ENCODE measurements around the gene ADAMTS17.

Gene ADAMTS17

GRCh38 chr15:100125401-100126191 is 216.2 kb downstream of the ADAMTS17 start:
- no peak for DNase-seq

GRCh38 chr15:100124936-100125335 is 216.8 kb downstream of the ADAMTS17 start:
- DNase-seq = no peak

DNA sequence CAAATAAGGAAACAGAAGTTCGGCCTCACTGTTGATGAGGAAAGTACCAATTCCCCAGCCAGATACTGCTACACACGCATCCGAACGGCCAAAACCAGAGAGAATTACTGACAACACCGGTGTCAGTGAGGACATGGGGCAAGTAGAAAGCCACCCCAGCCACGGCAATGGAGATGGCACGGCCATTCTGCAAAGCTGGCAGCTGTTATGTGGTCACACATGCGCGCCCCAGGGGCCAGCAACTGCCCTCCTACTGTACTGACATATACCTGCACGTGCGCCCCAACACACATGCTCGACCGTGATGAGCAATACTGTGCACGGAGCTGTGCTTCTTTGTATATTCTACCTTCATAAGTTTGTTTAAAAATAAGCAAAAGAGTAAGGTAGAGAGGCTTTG is 217.4 kb downstream of the ADAMTS17 start:
- DNase-seq = no peak

DNA sequence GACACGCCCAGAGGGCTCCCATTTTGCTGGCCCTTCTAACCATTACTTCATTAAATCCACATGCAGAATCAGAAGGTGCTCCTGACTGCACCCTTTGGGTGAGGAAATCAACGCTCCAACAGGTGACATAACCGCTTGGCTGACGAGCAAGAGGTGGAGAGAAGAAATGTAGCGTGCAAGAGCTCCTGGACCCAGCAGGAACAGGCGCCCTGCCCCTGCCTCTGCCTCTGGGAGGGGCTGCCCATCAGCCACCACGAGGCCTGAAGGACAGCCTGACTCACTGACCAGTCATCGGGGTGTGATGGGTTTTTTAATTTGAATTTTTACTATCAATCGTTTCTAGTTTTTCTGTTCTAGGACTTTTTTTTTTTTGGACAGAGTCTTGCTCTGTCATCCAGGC is 218.2 kb downstream of the ADAMTS17 start:
- DNase-seq = no peak

- DNase-seq = no peak
Observed at GRCh38 chr15:100121285-100121684, 220.5 kb downstream of the ADAMTS17 start.

- DNase-seq = no peak
Observed at GRCh38 chr15:100120111-100120510, 221.7 kb downstream of the ADAMTS17 start.

- no peak for DNase-seq
Observed at GRCh38 chr15:100118546-100118945, 223.2 kb downstream of the ADAMTS17 start.

- no peak for DNase-seq
Observed at GRCh38 chr15:100116416-100117190, 225.2 kb downstream of the ADAMTS17 start.

DNA sequence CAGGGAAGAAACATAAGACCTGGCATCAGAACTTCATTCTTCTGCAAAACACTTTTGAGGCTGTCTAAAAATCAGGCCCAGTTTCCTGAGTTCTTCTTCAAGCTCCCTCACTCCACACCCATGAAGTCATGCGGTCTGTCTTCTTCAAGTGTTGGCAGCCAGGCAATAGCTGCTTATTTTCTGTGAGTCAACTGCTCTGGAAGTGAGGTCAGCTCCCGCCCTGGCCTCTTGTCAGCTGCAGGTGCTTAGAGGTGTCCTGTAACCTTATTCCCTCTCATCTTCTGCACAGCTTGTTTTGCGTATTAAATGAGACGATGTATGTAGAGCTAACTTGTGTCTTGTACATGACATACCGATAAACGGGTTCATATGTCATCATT is 226.1 kb downstream of the ADAMTS17 start:
- DNase-seq = no peak

DNA sequence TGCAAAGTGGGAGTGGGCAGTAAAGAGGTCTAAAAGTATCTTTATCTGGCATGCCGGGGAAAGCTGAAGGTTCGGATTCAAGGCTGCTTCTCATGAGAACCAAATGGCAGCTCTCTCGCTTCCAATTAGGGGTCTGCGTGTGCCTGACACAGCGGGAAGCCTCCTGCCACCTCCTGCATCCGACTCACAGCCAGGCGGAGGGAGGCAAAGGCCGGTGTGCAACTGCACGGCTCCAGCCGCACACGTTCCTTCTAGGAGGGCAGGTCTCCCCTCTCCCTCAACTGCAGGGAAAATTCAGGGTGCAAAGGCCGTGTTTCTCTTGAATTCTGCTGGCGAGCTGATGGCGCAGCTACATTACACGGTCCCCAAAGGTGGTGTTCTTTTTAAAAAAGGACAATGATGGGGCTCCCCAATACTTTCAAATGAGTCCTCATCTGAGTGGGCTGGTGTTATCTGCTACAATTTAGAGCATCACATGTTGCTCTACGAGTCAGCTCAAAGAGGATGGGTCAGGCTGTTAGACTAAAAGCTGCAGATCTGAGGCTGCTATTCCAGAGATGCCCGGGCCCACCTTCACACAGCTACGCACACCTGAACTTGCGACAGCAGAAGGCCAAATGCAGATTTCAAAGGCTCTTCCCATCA is 226.6 kb downstream of the ADAMTS17 start:
- no peak for DNase-seq

- no peak for DNase-seq
Observed at GRCh38 chr15:100114571-100114970, 227.2 kb downstream of the ADAMTS17 start.

GRCh38 chr15:100114100-100114499 is 227.7 kb downstream of the ADAMTS17 start:
- DNase-seq = no peak

GRCh38 chr15:100113351-100114080 is 228.3 kb downstream of the ADAMTS17 start:
- no peak for DNase-seq

DNA sequence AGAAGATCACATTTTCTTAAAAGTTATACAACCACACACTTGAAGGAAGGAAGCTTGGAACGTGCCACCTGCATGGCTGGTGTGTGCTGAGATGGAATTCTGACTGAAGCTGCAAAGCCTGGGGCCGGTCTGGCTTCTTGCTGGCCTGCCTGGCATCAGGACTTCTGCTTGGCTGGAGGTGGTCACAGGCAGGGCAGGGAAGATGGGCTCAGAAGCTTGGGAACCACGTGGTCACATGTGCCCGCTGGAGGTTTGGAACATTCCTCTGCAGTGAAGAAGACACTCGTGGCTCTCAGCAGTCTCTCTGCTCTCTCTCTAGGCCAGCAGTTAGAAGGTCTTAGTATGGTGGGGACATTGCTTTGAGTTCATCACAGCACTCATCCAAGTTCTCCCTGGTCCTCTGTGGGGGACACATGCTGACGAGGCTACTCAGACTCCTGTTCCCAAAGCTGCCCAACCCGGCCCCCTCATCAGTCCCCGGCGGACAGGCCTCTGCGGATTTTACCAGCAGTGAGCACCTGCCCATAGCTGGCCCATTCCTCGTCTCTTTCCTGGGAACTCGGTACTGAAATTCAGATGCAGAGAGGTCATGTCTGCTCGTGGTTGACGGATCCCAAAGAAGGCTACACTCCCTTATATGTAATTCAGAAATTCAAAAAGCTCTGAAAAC is 229.0 kb downstream of the ADAMTS17 start:
- DNase-seq = no peak

GRCh38 chr15:100112061-100112420 is 229.7 kb downstream of the ADAMTS17 start:
- DNase-seq = peak; percentile 62

GRCh38 chr15:100111125-100112060 is 230.4 kb downstream of the ADAMTS17 start:
- DNase-seq = peak; percentile 75

DNA sequence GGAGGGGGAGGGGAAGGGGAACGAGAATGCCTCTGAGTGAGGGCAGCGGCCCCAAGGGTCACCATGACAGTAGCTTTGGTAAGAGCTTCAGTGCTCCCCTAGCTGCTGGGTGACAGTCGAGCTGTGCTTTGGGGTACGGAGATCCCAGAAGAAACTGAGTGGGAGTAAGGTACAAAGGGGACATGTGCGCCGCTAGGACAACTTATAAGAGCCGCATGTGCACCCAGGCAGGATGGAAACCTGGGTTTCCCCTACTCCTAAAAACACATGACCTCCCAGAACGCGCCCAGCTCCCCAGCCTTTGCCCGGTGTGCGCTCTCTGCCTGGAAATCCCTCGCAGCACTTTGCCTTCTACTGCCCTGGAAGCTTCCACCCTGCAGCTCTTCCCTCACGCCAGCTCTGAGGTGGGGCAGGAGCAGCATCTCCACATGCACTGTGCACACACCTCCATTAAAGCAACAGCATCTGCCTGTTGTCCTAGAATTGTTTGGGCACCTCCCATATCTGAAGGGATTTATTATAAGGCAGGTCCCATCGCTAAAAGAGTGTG is 232.2 kb downstream of the ADAMTS17 start:
- no peak for DNase-seq

- no peak for DNase-seq
Observed at GRCh38 chr15:100108846-100109245, 232.9 kb downstream of the ADAMTS17 start.

DNA sequence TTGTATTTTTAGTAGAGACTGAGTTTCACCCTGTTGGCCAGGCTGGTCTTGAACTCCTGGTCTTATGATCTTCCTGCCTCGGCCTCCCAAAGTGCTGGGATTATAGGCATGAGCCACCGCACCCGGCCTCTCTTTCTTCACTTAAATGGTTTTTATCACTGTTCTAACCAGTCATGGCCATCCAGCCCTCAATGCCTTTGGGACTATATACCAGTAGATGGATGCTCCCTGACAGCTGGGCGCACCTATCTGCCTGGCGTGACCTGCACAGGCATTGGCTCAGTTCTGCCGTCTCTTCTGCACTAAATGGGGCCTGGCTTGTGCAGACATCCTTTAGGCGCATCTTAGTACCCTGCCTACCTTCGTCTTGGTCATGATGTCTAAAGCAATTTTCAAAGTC is 233.4 kb downstream of the ADAMTS17 start:
- DNase-seq = no peak

GRCh38 chr15:100107606-100108225 is 234.1 kb downstream of the ADAMTS17 start:
- DNase-seq = no peak

DNA sequence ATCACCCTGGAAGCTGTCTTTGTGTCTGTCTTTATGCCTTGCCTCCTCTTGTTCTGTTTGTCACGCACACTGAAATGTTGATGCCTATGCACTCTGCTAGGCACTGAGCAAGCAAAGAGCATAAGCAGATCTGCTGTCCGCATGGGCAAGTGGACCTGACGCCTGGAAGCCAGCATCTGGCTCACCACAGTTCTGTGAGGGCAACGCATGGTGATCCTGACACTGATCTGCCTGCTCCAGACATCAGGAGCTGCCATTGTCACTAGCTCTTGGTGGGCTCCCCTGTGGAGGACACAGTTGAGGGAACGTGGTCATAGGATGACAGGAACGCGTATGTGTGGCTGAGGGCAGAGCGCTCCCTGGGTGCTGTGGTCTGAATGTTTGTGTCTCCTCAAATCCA is 234.6 kb downstream of the ADAMTS17 start:
- no peak for DNase-seq
